AG09319 (cell line): ENCODE measurements around the gene MLLT6.

Source experiments
- DNase-seq: peaks from one replicate; pipeline ENCODE4 v3.0.0-alpha.2; 2010; ENCODE audit warnings: low read depth; ENCODE audit errors: extremely low read depth
- TF ChIP-seq, protein P1 (sequence below): IDR thresholded peaks from 2 replicates; pipeline ENCODE4 v1.5.1; 2011; ENCODE audit warnings: low read depth, mild to moderate bottlenecking, inconsistent platforms, low read length, moderate library complexity

Gene MLLT6

GRCh38 chr17:38705523-38705802 lies 390 bp downstream of the MLLT6 start:
- TF ChIP-seq, protein P1, sequence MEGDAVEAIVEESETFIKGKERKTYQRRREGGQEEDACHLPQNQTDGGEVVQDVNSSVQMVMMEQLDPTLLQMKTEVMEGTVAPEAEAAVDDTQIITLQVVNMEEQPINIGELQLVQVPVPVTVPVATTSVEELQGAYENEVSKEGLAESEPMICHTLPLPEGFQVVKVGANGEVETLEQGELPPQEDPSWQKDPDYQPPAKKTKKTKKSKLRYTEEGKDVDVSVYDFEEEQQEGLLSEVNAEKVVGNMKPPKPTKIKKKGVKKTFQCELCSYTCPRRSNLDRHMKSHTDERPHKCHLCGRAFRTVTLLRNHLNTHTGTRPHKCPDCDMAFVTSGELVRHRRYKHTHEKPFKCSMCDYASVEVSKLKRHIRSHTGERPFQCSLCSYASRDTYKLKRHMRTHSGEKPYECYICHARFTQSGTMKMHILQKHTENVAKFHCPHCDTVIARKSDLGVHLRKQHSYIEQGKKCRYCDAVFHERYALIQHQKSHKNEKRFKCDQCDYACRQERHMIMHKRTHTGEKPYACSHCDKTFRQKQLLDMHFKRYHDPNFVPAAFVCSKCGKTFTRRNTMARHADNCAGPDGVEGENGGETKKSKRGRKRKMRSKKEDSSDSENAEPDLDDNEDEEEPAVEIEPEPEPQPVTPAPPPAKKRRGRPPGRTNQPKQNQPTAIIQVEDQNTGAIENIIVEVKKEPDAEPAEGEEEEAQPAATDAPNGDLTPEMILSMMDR = no peak
- no peak for DNase-seq

GRCh38 chr17:38705803-38706504 lies 881 bp downstream of the MLLT6 start:
- no peak for DNase-seq
- TF ChIP-seq, protein P1 = no peak

GRCh38 chr17:38706505-38707216 lies 1.6 kb downstream of the MLLT6 start:
- DNase-seq = no peak
- TF ChIP-seq, protein P1 = no peak

DNA sequence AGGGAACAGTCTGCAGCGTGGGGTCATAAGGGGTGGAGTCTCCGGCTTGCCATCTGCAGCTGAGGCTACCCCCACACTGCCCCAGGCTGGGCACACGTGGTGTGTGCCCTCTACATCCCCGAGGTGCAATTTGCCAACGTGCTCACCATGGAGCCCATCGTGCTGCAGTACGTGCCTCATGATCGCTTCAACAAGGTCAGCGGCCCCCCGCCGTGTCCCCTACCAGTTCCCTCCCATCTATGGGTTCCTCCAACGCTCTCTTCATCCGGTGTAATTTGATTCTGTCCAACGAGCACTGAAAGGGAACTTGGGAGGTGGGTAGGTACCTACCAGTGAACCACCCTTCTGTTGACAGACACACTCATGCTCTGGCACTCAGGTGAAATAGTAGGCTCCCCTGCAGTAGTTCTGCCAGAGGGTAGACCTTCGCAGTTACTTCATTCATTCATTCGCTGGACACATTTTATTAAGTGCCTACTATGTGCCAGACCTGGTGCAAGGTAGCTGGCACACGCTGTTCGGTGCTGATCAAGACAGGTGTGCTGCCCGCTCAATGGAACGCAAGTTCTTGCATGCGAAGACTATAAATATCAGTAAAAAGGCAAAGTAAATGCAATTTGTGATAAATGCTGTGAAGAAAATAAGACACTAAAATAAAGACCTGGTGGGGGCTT lies 2.7 kb downstream of the MLLT6 start:
- no peak for DNase-seq
- TF ChIP-seq, protein P1 = no peak

DNA sequence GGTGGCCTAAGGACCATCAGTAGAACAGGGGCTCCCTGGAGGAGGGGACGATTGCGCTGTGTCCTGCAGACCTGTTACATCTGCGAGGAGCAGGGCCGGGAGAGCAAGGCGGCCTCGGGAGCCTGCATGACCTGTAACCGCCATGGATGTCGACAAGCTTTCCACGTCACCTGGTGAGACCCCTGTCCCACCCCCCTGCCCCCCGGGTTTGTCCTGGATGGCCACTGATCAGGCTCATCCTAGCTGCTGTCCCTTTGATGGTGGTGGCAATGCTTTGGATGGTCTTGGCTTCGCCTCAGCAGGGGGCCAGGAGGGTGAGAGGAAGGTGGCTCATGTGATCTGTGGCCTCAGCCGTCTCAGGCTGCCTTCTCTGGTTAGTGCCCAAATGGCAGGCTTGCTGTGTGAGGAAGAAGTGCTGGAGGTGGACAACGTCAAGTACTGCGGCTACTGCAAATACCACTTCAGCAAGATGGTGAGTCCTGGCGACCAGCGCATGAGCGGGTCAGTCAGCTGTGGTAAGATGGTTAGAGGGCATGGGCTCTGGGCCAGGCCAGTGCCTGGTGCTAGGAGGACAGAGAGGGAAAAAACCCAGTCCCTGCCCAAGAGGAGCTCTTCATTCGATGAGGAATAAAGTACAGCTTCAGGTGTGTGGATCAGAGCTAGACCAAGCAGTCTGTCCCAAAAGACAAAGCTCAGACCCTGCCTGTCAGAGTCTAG lies 4.2 kb downstream of the MLLT6 start:
- TF ChIP-seq, protein P1 = no peak
- DNase-seq = no peak

DNA sequence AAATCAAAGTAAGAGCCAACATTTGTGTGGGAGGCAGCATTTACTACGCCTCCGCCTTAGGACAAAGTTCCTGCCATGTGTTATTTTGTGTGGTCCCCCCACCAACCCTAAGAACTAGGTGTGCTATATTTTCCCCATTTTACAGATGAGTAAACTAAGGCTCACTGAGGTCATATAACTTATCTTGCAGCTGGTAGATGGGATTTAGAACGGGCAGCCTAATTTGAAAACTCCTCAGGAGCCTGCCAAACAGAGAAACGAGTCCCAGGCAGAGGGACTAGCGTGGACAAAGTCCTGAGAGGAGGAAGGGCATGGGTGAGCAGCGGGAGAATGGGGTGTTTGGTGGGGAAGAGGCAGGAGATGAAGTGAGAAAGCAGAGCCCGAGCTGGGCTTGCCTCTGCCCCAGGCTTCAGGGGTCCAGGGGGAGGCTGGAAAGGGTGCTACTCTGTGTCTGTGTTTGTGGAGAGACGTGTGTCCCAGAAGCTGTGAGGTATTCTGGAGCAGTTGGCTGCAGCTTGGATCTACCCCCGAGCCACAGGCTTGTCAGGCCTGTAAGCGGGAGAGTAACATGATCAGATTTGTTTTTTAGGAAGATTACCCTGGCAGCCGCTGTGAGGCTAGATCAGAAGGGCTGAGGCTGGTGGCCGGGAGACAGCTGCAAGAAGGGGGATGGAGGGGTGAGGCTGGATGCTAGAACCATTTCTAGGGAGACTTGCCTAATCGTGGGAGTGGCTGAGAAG lies 5.0 kb downstream of the MLLT6 start:
- TF ChIP-seq, protein P1 = no peak
- DNase-seq = no peak
